Measurements from ENCODE around the gene TIAM2. TPM values are rescaled to one million over a fixed set of nuclear protein-coding genes. Genes with fewer than 3 reads are reported as not detected.

TIAM2 gene
- total RNA-seq, 1 experiment from 2014 or later: 9.1 TPM

- H3K9me3 ChIP-seq (ENCODE audit: low read depth, low read length, poor library complexity, severe bottlenecking): no peaks in the 10 kb centered on the region
- intact Hi-C loops (cut with micrococcal nuclease; ENCODE audit: unreplicated experiment): no loop called here
- no TSS peak for BruUV-seq (replicated peaks)
- no peaks in the 10 kb centered on the region for H3K4me1 ChIP-seq (ENCODE audit: insufficient read depth, low read length, poor library complexity, severe bottlenecking)
- no peak for DNase-seq (ENCODE audit: low spot score)
- H3K27me3 ChIP-seq (replicated peaks; ENCODE audit: insufficient read depth, low read depth, low read length, poor library complexity): no peaks in the 10 kb centered on the region
- no peak overlapping the region for H3K4me3 ChIP-seq (ENCODE audit: low read depth, low read length, poor library complexity, severe bottlenecking)
- no peak overlapping the region for H3K27ac ChIP-seq (ENCODE audit: low read depth, low read length, poor library complexity, severe bottlenecking)
- CTCF ChIA-PET: no interaction called here
- H3K36me3 ChIP-seq (ENCODE audit: insufficient read depth, low read length, poor library complexity, severe bottlenecking): no peaks in the 10 kb centered on the region
- POLR2A ChIA-PET (ENCODE audit: low non-redundant PET): no interaction called here
- no peak for TF ChIP-seq CTCF (conservative IDR thresholded peaks at IDR 0.05; ENCODE audit: low read depth, low read length)
- TF ChIP-seq EZH2 (IDR thresholded peaks at IDR 0.05; ENCODE audit: borderline replicate concordance, low read depth, low read length, poor library complexity, severe bottlenecking): no peak
Measured at GRCh38 chr6:155054491-155055250, 59.6 kb downstream of the TIAM2 start.

GRCh38 chr6:155055729-155056128 lies 60.6 kb downstream of the TIAM2 start:
- BruUV-seq (replicated peaks): no TSS peak
- DNase-seq (ENCODE audit: low spot score): no peak
- H3K4me3 ChIP-seq (ENCODE audit: low read depth, low read length, poor library complexity, severe bottlenecking): no peak overlapping the region
- no peak for TF ChIP-seq CTCF (conservative IDR thresholded peaks at IDR 0.05; ENCODE audit: low read depth, low read length)
- TF ChIP-seq EZH2 (IDR thresholded peaks at IDR 0.05; ENCODE audit: borderline replicate concordance, low read depth, low read length, poor library complexity, severe bottlenecking): no peak
- POLR2A ChIA-PET (ENCODE audit: low non-redundant PET): no interaction called here
- no peaks in the 10 kb centered on the region for H3K9me3 ChIP-seq (ENCODE audit: low read depth, low read length, poor library complexity, severe bottlenecking)
- intact Hi-C loops (cut with micrococcal nuclease; ENCODE audit: unreplicated experiment): no loop called here
- H3K4me1 ChIP-seq (ENCODE audit: insufficient read depth, low read length, poor library complexity, severe bottlenecking): no peaks in the 10 kb centered on the region
- no peak overlapping the region for H3K27ac ChIP-seq (ENCODE audit: low read depth, low read length, poor library complexity, severe bottlenecking)
- CTCF ChIA-PET: no interaction called here
- no peaks in the 10 kb centered on the region for H3K27me3 ChIP-seq (replicated peaks; ENCODE audit: insufficient read depth, low read depth, low read length, poor library complexity)
- no peaks in the 10 kb centered on the region for H3K36me3 ChIP-seq (ENCODE audit: insufficient read depth, low read length, poor library complexity, severe bottlenecking)

- no peak overlapping the region for H3K27ac ChIP-seq (ENCODE audit: low read depth, low read length, poor library complexity, severe bottlenecking)
- no peaks in the 10 kb centered on the region for H3K27me3 ChIP-seq (replicated peaks; ENCODE audit: insufficient read depth, low read depth, low read length, poor library complexity)
- H3K4me1 ChIP-seq (ENCODE audit: insufficient read depth, low read length, poor library complexity, severe bottlenecking): no peaks in the 10 kb centered on the region
- CTCF ChIA-PET: no interaction called here
- no peak overlapping the region for H3K4me3 ChIP-seq (ENCODE audit: low read depth, low read length, poor library complexity, severe bottlenecking)
- no peak for TF ChIP-seq CTCF (conservative IDR thresholded peaks at IDR 0.05; ENCODE audit: low read depth, low read length)
- POLR2A ChIA-PET (ENCODE audit: low non-redundant PET): no interaction called here
- no peaks in the 10 kb centered on the region for H3K36me3 ChIP-seq (ENCODE audit: insufficient read depth, low read length, poor library complexity, severe bottlenecking)
- H3K9me3 ChIP-seq (ENCODE audit: low read depth, low read length, poor library complexity, severe bottlenecking): no peaks in the 10 kb centered on the region
- DNase-seq (ENCODE audit: low spot score): no peak
- BruUV-seq (replicated peaks): no TSS peak
- intact Hi-C loops (cut with micrococcal nuclease; ENCODE audit: unreplicated experiment): no loop called here
Measured at GRCh38 chr6:155056756-155057155, 61.6 kb downstream of the TIAM2 start.

All from A673 (cell line).